SK-N-DZ (cell line): Measurements from ENCODE around the gene TTC39C.
A peak's percentile ranks its signal among the peaks of the same experiment; 100 is the strongest.
"Not testable (repeated sequence)": the region's sequence is repeated elsewhere in the genome, so short reads cannot be mapped to it uniquely, and the experiment has no call there.

ENCODE experiments used
- DNase-seq: peaks from one replicate; pipeline ENCODE4 v3.0.0-alpha.2; 2015; ENCODE audit warnings: low spot score

The TTC39C gene

GRCh38 chr18:24128700-24129099 is 114.1 kb downstream of the TTC39C start:
- no peak for DNase-seq

GRCh38 chr18:24130494-24130893 is 115.9 kb downstream of the TTC39C start:
- DNase-seq: no peak

GRCh38 chr18:24136967-24137373 is 122.4 kb downstream of the TTC39C start:
- peak; percentile 12 for DNase-seq

- DNase-seq: no peak
Observed at GRCh38 chr18:24138409-24138788, 123.8 kb downstream of the TTC39C start.

- DNase-seq: peak; percentile 92
Observed at GRCh38 chr18:24138789-24139616, 124.4 kb downstream of the TTC39C start, which contains the start of gene CABYR. CABYR (plus strand) TSS chr18:24139062; CDS start chr18:24143115, 4,053 bp downstream.

GRCh38 chr18:24140697-24141096 is 126.1 kb downstream of the TTC39C start:
- no peak for DNase-seq

GRCh38 chr18:24142376-24142775 is 127.8 kb downstream of the TTC39C start:
- DNase-seq: no peak

GRCh38 chr18:24149591-24149990 is 135.0 kb downstream of the TTC39C start:
- DNase-seq: not testable (repeated sequence)

- DNase-seq: no peak
Observed at GRCh38 chr18:24153397-24153796, 138.8 kb downstream of the TTC39C start.

- no peak for DNase-seq
Observed at GRCh38 chr18:24157855-24158254, 143.3 kb downstream of the TTC39C start.

GRCh38 chr18:24160086-24160485 is 145.5 kb downstream of the TTC39C start:
- no peak for DNase-seq

GRCh38 chr18:24161304-24161703 is 146.8 kb downstream of the TTC39C start:
- no peak for DNase-seq

GRCh38 chr18:24168496-24168895 is 153.9 kb downstream of the TTC39C start:
- DNase-seq: no peak

- no peak for DNase-seq
Observed at GRCh38 chr18:24170360-24170759, 155.8 kb downstream of the TTC39C start.

GRCh38 chr18:24173997-24174396 is 159.4 kb downstream of the TTC39C start:
- no peak for DNase-seq

- DNase-seq: peak; percentile 45
Observed at GRCh38 chr18:24176727-24177416, 162.3 kb downstream of the TTC39C start.

GRCh38 chr18:24177499-24178133 is 163.1 kb downstream of the TTC39C start:
- DNase-seq: no peak

- DNase-seq: no peak
Observed at GRCh38 chr18:24180048-24180447, 165.5 kb downstream of the TTC39C start.

- DNase-seq: no peak
Observed at GRCh38 chr18:24181806-24182205, 167.3 kb downstream of the TTC39C start.
